GM23338 (cell line): Measurements from ENCODE around the gene ZNF444. TPM values are rescaled to one million over a fixed set of nuclear protein-coding genes. Genes with fewer than 3 reads are reported as not detected.
"Not testable (repeated sequence)": the region's sequence is repeated elsewhere in the genome, so short reads cannot be mapped to it uniquely, and the experiment has no call there.

Source experiments
- ATAC-seq: fragments of 200-7000 bp; cut with Tn5 transposase; 3 replicates; pipeline ENCODE4 v1.9.1; 2020
- DNase-seq: peaks from one replicate; pipeline ENCODE4 v3.0.0-alpha.2; 2015; ENCODE audit warnings: low spot score
- H2AFZ ChIP-seq: fragments of 200-600 bp; sonication (generic); 2 replicates; pipeline ENCODE4 v1.8.0; 2016; ENCODE audit warnings: antibody characterized with exemption, mild to moderate bottlenecking, moderate library complexity
- H3F3A ChIP-seq: fragments of 200-600 bp; sonication (generic); replicated peaks from 2 replicates; pipeline ENCODE4 v1.8.0; 2017; ENCODE audit warnings: antibody characterized with exemption, mixed run types, low read depth
- H3K27ac ChIP-seq: fragments of 200-600 bp; sonication (generic); 2 replicates; pipeline ENCODE4 v1.6.1; 2016; ENCODE audit warnings: low read depth
- H3K27me3 ChIP-seq: fragments of 200-600 bp; sonication (generic); 2 replicates; pipeline ENCODE4 v1.8.0; 2016; ENCODE audit warnings: mild to moderate bottlenecking, mixed run types, moderate library complexity; ENCODE audit not compliant: insufficient read depth
- H3K36me3 ChIP-seq: fragments of 200-600 bp; sonication (generic); 2 replicates; pipeline ENCODE4 v1.8.0; 2016; ENCODE audit warnings: mild to moderate bottlenecking; ENCODE audit not compliant: insufficient read depth
- H3K4me1 ChIP-seq: fragments of 200-600 bp; sonication (generic); 2 replicates; pipeline ENCODE4 v1.8.0; 2016; ENCODE audit warnings: mild to moderate bottlenecking, moderate library complexity; ENCODE audit not compliant: insufficient read depth
- H3K4me2 ChIP-seq: fragments of 200-600 bp; sonication (generic); 2 replicates; pipeline ENCODE4 v1.7.1; 2017; ENCODE audit warnings: mixed run types
- H3K4me3 ChIP-seq: fragments of 200-600 bp; sonication (generic); 2 replicates; pipeline ENCODE4 v1.6.1; 2016; ENCODE audit warnings: mixed run types
- H3K79me2 ChIP-seq: fragments of 200-600 bp; sonication (generic); replicated peaks from 2 replicates; pipeline ENCODE4 v1.8.0; 2017; ENCODE audit warnings: mild to moderate bottlenecking; ENCODE audit not compliant: insufficient read depth
- H3K9me2 ChIP-seq: fragments of 200-600 bp; sonication (generic); 2 replicates; pipeline ENCODE4 v1.8.0; 2017; ENCODE audit not compliant: insufficient read depth
- H4K20me1 ChIP-seq: fragments of 200-600 bp; sonication (generic); replicated peaks from 2 replicates; pipeline ENCODE4 v1.8.0; 2017; ENCODE audit warnings: mild to moderate bottlenecking; ENCODE audit not compliant: insufficient read depth
- H3K27ac Mint-ChIP-seq: 2 replicates; pipeline ENCODE4 v1.8.0; 2020; ENCODE audit warnings: inconsistent platforms, mild to moderate bottlenecking, moderate library complexity, mixed read lengths
- H3K27me3 Mint-ChIP-seq: 3 replicates; pipeline ENCODE4 v1.8.0; 2022; ENCODE audit warnings: low read depth, mild to moderate bottlenecking, moderate library complexity, mixed read lengths, inconsistent platforms; ENCODE audit not compliant: insufficient read depth, poor library complexity
- H3K36me3 Mint-ChIP-seq: 3 replicates; pipeline ENCODE4 v1.8.0; 2021; ENCODE audit warnings: low read depth, mild to moderate bottlenecking, inconsistent platforms, moderate library complexity, mixed read lengths
- H3K4me1 Mint-ChIP-seq: 3 replicates; pipeline ENCODE4 v1.8.0; 2020; ENCODE audit warnings: mild to moderate bottlenecking, inconsistent platforms, mixed read lengths
- H3K4me3 Mint-ChIP-seq: 3 replicates; pipeline ENCODE4 v1.8.0; 2021; ENCODE audit warnings: moderate library complexity, mild to moderate bottlenecking, inconsistent platforms, mixed read lengths
- H3K9me3 Mint-ChIP-seq: 3 replicates; pipeline ENCODE4 v1.8.0; 2020; ENCODE audit warnings: moderate library complexity, mild to moderate bottlenecking, inconsistent platforms, mixed read lengths
- CREB1 ChIP-seq: fragments of 250-450 bp; sonication (Bioruptor Pico); IDR thresholded peaks from 2 replicates; pipeline ENCODE4 v1.5.0; 2020; ENCODE audit warnings: low read depth, mild to moderate bottlenecking, moderate library complexity
- CTCF ChIP-seq, 2 experiments: fragments of 200-600 bp in 1 of 2; sonication (generic) in 1 of 2; conservative IDR thresholded peaks; 2 replicates each; pipeline versions ENCODE4 v1.5.1 to v1.6.1; 2016 to 2017; ENCODE audit warnings: antibody characterized with exemption in 2 of 2, low read depth in 2 of 2, mild to moderate bottlenecking in 2 of 2, moderate library complexity in 1 of 2
- ETS1 ChIP-seq: IDR thresholded peaks from 2 replicates; pipeline ENCODE4 v1.6.1; 2016; ENCODE audit warnings: antibody characterized with exemption
- EZH2phosphoT487 ChIP-seq: fragments of 200-600 bp; sonication (generic); IDR thresholded peaks from one replicate; pipeline ENCODE4 v1.8.1; 2018; ENCODE audit warnings: antibody characterized with exemption; ENCODE audit not compliant: unreplicated experiment
- JUNB ChIP-seq: IDR thresholded peaks from one replicate; pipeline ENCODE4 v1.6.1; 2016; ENCODE audit warnings: antibody characterized with exemption; ENCODE audit not compliant: unreplicated experiment
- NANOG ChIP-seq: IDR thresholded peaks from 2 replicates; pipeline ENCODE4 v1.6.1; 2016; ENCODE audit warnings: antibody characterized with exemption, borderline replicate concordance
- POLR2AphosphoS5 ChIP-seq: IDR thresholded peaks from 2 replicates; pipeline ENCODE4 v1.6.1; 2016; ENCODE audit warnings: antibody characterized with exemption, low read depth
- STAT1 ChIP-seq: IDR thresholded peaks from one replicate; pipeline ENCODE4 v1.6.1; 2016; ENCODE audit warnings: antibody characterized with exemption; ENCODE audit not compliant: unreplicated experiment
- ZNF114 ChIP-seq: fragments of 250-450 bp; sonication (Bioruptor Pico); IDR thresholded peaks from 2 replicates; pipeline ENCODE4 v1.5.0; 2020; ENCODE audit warnings: mild to moderate bottlenecking, moderate library complexity
- ZNF331 ChIP-seq: fragments of 250-450 bp; sonication (Bioruptor Pico); IDR thresholded peaks from 2 replicates; pipeline ENCODE4 v1.5.0; 2020; ENCODE audit warnings: low read depth, mild to moderate bottlenecking, moderate library complexity
- ZNF462 ChIP-seq: fragments of 250-450 bp; sonication (Bioruptor Pico); IDR thresholded peaks from 2 replicates; pipeline ENCODE4 v1.5.0; 2020; ENCODE audit warnings: mild to moderate bottlenecking, moderate library complexity
- polyA plus RNA-seq: library from polyadenylated mRNA; unstranded; fragments of >200 nt; fragmentation: Nextera tagmentation; extraction: Ambion mirVana; gene quantifications from 2 replicates; pipeline ENCODE4 v1.2.1, GENCODE V29; 2016
- total RNA-seq: library from RNA; depleted of rRNA; stranded (reverse); fragments of >200 nt; shearing (Covaris generic); gene quantifications from 2 replicates; pipeline ENCODE4 v1.2.3, GENCODE V29; 2014

The ZNF444 gene
- total and polyA plus RNA-seq, 2 experiments from 2014 or later, result 25.1 to 58.5 TPM

DNA sequence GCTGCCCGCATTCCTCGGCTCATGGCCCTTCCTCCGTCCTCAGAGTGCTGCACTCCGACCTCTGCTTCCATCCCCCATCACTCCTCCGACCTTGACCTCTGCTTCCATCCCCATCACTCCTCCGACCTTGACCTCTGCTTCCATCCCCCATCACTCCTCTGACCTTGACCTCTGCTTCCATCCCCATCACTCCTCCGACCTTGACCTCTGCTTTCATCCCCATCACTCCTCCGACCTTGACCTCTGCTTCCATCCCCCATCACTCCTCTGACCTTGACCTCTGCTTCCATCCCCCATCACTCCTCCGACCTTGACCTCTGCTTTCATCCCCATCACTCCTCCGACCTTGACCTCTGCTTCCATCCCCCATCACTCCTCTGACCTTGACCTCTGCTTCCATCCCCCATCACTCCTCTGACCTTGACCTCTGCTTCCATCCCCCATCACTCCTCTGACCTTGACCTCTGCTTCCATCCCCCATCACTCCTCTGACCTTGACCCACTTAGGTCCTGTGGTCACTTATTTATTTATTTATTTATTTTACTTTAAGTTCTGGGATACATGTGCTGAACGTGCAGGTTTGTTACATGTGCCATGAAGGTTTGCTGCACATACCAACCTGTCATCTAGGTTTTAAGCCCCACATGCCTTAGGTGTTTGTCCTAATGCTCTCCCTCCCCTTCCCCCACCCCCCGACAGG lies 8.0 kb downstream of the ZNF444 start:
- Histone ChIP-seq H3K79me2 (peaks cover 32% of the 10 kb centered on the region), H3F3A (peaks cover 15% of the 10 kb centered on the region), H3K4me1 (peaks cover 16% of the 10 kb centered on the region)
- not testable (repeated sequence) for H3K36me3 ChIP-seq, H3K4me2 ChIP-seq, ATAC-seq, H3K4me3 ChIP-seq, H3K27me3 Mint-ChIP-seq, H3K27ac ChIP-seq, H3K9me3 Mint-ChIP-seq, H3K9me2 ChIP-seq, H2AFZ ChIP-seq, H3K27ac Mint-ChIP-seq, H3K4me3 Mint-ChIP-seq, H4K20me1 ChIP-seq, DNase-seq, H3K27me3 ChIP-seq
- Mint-ChIP-seq H3K36me3 (peaks cover 41% of the 10 kb centered on the region), H3K4me1 (peaks cover 18% of the 10 kb centered on the region)

GRCh38 chr19:56149656-56150038 lies 8.6 kb downstream of the ZNF444 start:
- H4K20me1 ChIP-seq, result 0 out of 2 replicates have a peak, but pooled peaks cover 7% of the 10 kb centered on the region
- H3K4me3 Mint-ChIP-seq, result no peak overlapping the region
- H2AFZ ChIP-seq, result no peak overlapping the region
- 0 out of 2 replicates have a peak, but pooled peaks cover 4% of the 10 kb centered on the region for H3K9me2 ChIP-seq
- H3K79me2 ChIP-seq, result peaks cover 27% of the 10 kb centered on the region
- H3F3A ChIP-seq, result peaks cover 15% of the 10 kb centered on the region
- H3K27me3 ChIP-seq, result no peaks in the 10 kb centered on the region
- ATAC-seq (no peak), DNase-seq (no peak)
- H3K36me3 Mint-ChIP-seq, result peaks cover 41% of the 10 kb centered on the region
- peaks cover 16% of the 10 kb centered on the region for H3K4me1 ChIP-seq
- H3K9me3 Mint-ChIP-seq, result peaks cover 5% of the 10 kb centered on the region; the same call in 2 of the 3 replicates
- peaks cover 18% of the 10 kb centered on the region for H3K4me1 Mint-ChIP-seq
- no peak overlapping the region for H3K4me3 ChIP-seq
- no peak overlapping the region for H3K27ac ChIP-seq
- peaks cover 5% of the 10 kb centered on the region for H3K27me3 Mint-ChIP-seq
- no peak overlapping the region for H3K27ac Mint-ChIP-seq
- no peaks in the 10 kb centered on the region; the same call in 1 of the 2 replicates for H3K36me3 ChIP-seq
- no peak overlapping the region for H3K4me2 ChIP-seq
- no peak for TF ChIP-seq JUNB
- TF ChIP-seq ZNF462 (CRISPR knock-in tag), result no peak
- no peak for TF ChIP-seq ETS1
- no peak for TF ChIP-seq EZH2phosphoT487
- TF ChIP-seq ZNF331 (CRISPR knock-in tag), result no peak
- no peak for TF ChIP-seq STAT1
- no peak for TF ChIP-seq POLR2AphosphoS5
- no peak for TF ChIP-seq CREB1 (CRISPR knock-in tag)
- no peak for TF ChIP-seq CTCF (conservative IDR thresholded peaks at IDR 0.05; ENCODE audit: low read depth in 2 of 2)
- TF ChIP-seq ZNF114 (CRISPR knock-in tag), result no peak
- no peak for TF ChIP-seq NANOG
